Germinal center (tissue), 1 donor: ENCODE results near the gene GET4.

Experiments
- DNase-seq: peaks from one replicate; pipeline ENCODE4 v3.0.0; 2012; ENCODE audit warnings: mixed read lengths, low spot score

The GET4 gene

GRCh38 chr7:876077-876971 is at the start of gene GET4:
Gene GET4 (plus strand): TSS chr7:876554. CDS start chr7:876646, 92 bp downstream.
- peak; percentile 88 for DNase-seq

- DNase-seq, result no peak
Measured at GRCh38 chr7:828793-829561, 47.4 kb upstream of the GET4 start.

- no peak for DNase-seq
Measured at GRCh38 chr7:830069-830468, 46.3 kb upstream of the GET4 start.

- DNase-seq, result no peak
Measured at GRCh38 chr7:831596-832166, 44.7 kb upstream of the GET4 start.

- no peak for DNase-seq
Measured at GRCh38 chr7:832167-832967, 44.0 kb upstream of the GET4 start, which contains the start of gene SUN1. Gene SUN1 (plus strand): TSS chr7:832476. CDS start chr7:832525, 49 bp downstream.

GRCh38 chr7:832968-833424 is 43.4 kb upstream of the GET4 start:
- no peak for DNase-seq

GRCh38 chr7:833601-834258 is 42.6 kb upstream of the GET4 start:
- DNase-seq, result no peak

GRCh38 chr7:834277-834676 is 42.1 kb upstream of the GET4 start:
- no peak for DNase-seq

- DNase-seq, result no peak
Measured at GRCh38 chr7:835021-835420, 41.3 kb upstream of the GET4 start.

GRCh38 chr7:835485-836401 is 40.6 kb upstream of the GET4 start:
- no peak for DNase-seq

GRCh38 chr7:836429-836828 is 39.9 kb upstream of the GET4 start:
- DNase-seq, result no peak

- no peak for DNase-seq
Measured at GRCh38 chr7:837001-837400, 39.4 kb upstream of the GET4 start.

GRCh38 chr7:840001-840600 is 36.3 kb upstream of the GET4 start:
- DNase-seq, result no peak

GRCh38 chr7:841943-842342 is 34.4 kb upstream of the GET4 start:
- DNase-seq, result no peak

- DNase-seq, result no peak
Measured at GRCh38 chr7:842431-843031, 33.8 kb upstream of the GET4 start.

- DNase-seq, result no peak
Measured at GRCh38 chr7:843230-843629, 33.1 kb upstream of the GET4 start.

- DNase-seq, result no peak
Measured at GRCh38 chr7:844043-844442, 32.3 kb upstream of the GET4 start.

GRCh38 chr7:844514-844913 is 31.8 kb upstream of the GET4 start:
- no peak for DNase-seq

GRCh38 chr7:845091-845490 is 31.3 kb upstream of the GET4 start:
- DNase-seq, result no peak
